H9 (cell line): ENCODE results near the gene PLXNB3. TPM values are rescaled to one million over a fixed set of nuclear protein-coding genes. Genes with fewer than 3 reads are reported as not detected.
"Not testable (repeated sequence)": the region's sequence is repeated elsewhere in the genome, so short reads cannot be mapped to it uniquely, and the experiment has no call there.

Experiments
- DNase-seq: peaks from one replicate; pipeline ENCODE4 v3.0.0-alpha.2; 2017
- H2AFZ ChIP-seq: one replicate; pipeline ENCODE4 v1.6.1; 2013; ENCODE audit warnings: mild to moderate bottlenecking, low read length, control low read depth, moderate library complexity
- H2AK5ac ChIP-seq: 2 replicates; pipeline ENCODE4 v1.6.1; 2013; ENCODE audit warnings: low read length, control low read depth, mixed read lengths; ENCODE audit not compliant: insufficient read length
- H2BK120ac ChIP-seq: one replicate; pipeline ENCODE4 v1.6.1; 2013; ENCODE audit warnings: low read depth, mild to moderate bottlenecking, low read length, control low read depth, inconsistent platforms; ENCODE audit not compliant: poor library complexity, severe bottlenecking
- H2BK12ac ChIP-seq: 2 replicates; pipeline ENCODE4 v1.6.1; 2013; ENCODE audit warnings: low read length, control low read depth, mixed read lengths, low read depth; ENCODE audit not compliant: insufficient read length
- H2BK15ac ChIP-seq: 2 replicates; pipeline ENCODE4 v1.6.1; 2013; ENCODE audit warnings: low read depth, low read length, control low read depth
- H2BK20ac ChIP-seq: one replicate; pipeline ENCODE4 v1.6.1; 2013; ENCODE audit warnings: low read depth, mild to moderate bottlenecking, low read length, control low read depth, inconsistent platforms; ENCODE audit not compliant: poor library complexity, severe bottlenecking
- H2BK5ac ChIP-seq: 2 replicates; pipeline ENCODE4 v1.6.1; 2013; ENCODE audit warnings: low read length, control low read depth, mixed read lengths; ENCODE audit not compliant: insufficient read length
- H3K14ac ChIP-seq: 2 replicates; pipeline ENCODE4 v1.6.1; 2013; ENCODE audit warnings: low read length, control low read depth; ENCODE audit not compliant: insufficient read depth
- H3K18ac ChIP-seq: 2 replicates; pipeline ENCODE4 v1.6.1; 2013; ENCODE audit warnings: low read depth, mild to moderate bottlenecking, mixed read lengths, low read length, control low read depth; ENCODE audit not compliant: insufficient read length
- H3K23ac ChIP-seq: 2 replicates; pipeline ENCODE4 v1.6.1; 2013; ENCODE audit warnings: low read length, control low read depth, mixed read lengths, low read depth; ENCODE audit not compliant: insufficient read length
- H3K23me2 ChIP-seq: 2 replicates; pipeline ENCODE4 v1.6.1; 2013; ENCODE audit warnings: low read depth, mild to moderate bottlenecking, mixed read lengths, low read length, control low read depth; ENCODE audit not compliant: insufficient read length, poor library complexity, severe bottlenecking
- H3K27ac ChIP-seq: 2 replicates; pipeline ENCODE4 v1.5.1; 2013; ENCODE audit warnings: low read length, control low read depth, mixed read lengths, low read depth; ENCODE audit not compliant: insufficient read length
- H3K27me3 ChIP-seq: 2 replicates; pipeline ENCODE4 v1.6.1; 2013; ENCODE audit warnings: low read length, control low read depth, inconsistent platforms; ENCODE audit not compliant: insufficient read depth
- H3K4ac ChIP-seq: 2 replicates; pipeline ENCODE4 v1.6.1; 2013; ENCODE audit warnings: low read depth, mild to moderate bottlenecking, control low read depth, inconsistent platforms, low read length, moderate library complexity
- H3K4me1 ChIP-seq: 2 replicates; pipeline ENCODE4 v1.6.1; 2013; ENCODE audit warnings: low read length, control low read depth, inconsistent platforms; ENCODE audit not compliant: insufficient read depth
- H3K4me2 ChIP-seq: 2 replicates; pipeline ENCODE4 v1.6.1; 2013; ENCODE audit warnings: low read length, control low read depth, mixed read lengths; ENCODE audit not compliant: insufficient read length, insufficient read depth
- H3K56ac ChIP-seq: 2 replicates; pipeline ENCODE4 v1.6.1; 2013; ENCODE audit warnings: low read depth, mild to moderate bottlenecking, mixed read lengths, low read length, control low read depth; ENCODE audit not compliant: insufficient read length
- H3K79me1 ChIP-seq: 2 replicates; pipeline ENCODE4 v1.6.1; 2013; ENCODE audit warnings: low read depth, mild to moderate bottlenecking, moderate library complexity, low read length, control low read depth, inconsistent platforms; ENCODE audit not compliant: insufficient read depth, poor library complexity, severe bottlenecking
- H3K79me2 ChIP-seq: 2 replicates; pipeline ENCODE4 v1.6.1; 2013; ENCODE audit warnings: low read length, control low read depth, inconsistent platforms; ENCODE audit not compliant: insufficient read depth
- H3K9ac ChIP-seq: 2 replicates; pipeline ENCODE4 v1.6.1; 2013; ENCODE audit warnings: low read length, control low read depth, mixed read lengths; ENCODE audit not compliant: insufficient read length; ENCODE audit errors: extremely low read depth
- H3K9me3 ChIP-seq: one replicate; pipeline ENCODE4 v1.6.1; 2013; ENCODE audit warnings: low read depth, low read length, inconsistent platforms; ENCODE audit not compliant: control insufficient read depth
- H3T11ph ChIP-seq: one replicate; pipeline ENCODE4 v1.6.1; 2013; ENCODE audit warnings: mild to moderate bottlenecking, low read length, control low read depth, inconsistent platforms
- H4K20me1 ChIP-seq: one replicate; pipeline ENCODE4 v1.6.1; 2013; ENCODE audit not compliant: control insufficient read depth, insufficient read length, insufficient read depth
- H4K5ac ChIP-seq: 2 replicates; pipeline ENCODE4 v1.6.1; 2013; ENCODE audit warnings: low read depth, mild to moderate bottlenecking, mixed read lengths, low read length, control low read depth; ENCODE audit not compliant: insufficient read length
- H4K8ac ChIP-seq: replicated peaks from 2 replicates; pipeline ENCODE4 v1.6.1; 2013; ENCODE audit warnings: low read length, control low read depth, mixed read lengths, low read depth; ENCODE audit not compliant: insufficient read length
- H4K91ac ChIP-seq: 2 replicates; pipeline ENCODE4 v1.6.1; 2013; ENCODE audit warnings: low read depth, mild to moderate bottlenecking, moderate library complexity, mixed read lengths, low read length, control low read depth; ENCODE audit not compliant: insufficient read length
- H3K27ac Mint-ChIP-seq, 3 experiments: 2 replicates in 2 of 3; 3 replicates in 1 of 3; pipeline ENCODE4 v1.8.0; 2020 to 2021; ENCODE audit warnings: mixed read lengths in 3 of 3, mild to moderate bottlenecking in 1 of 3, moderate library complexity in 1 of 3
- H3K27me3 Mint-ChIP-seq: 2 replicates; pipeline ENCODE4 v1.8.0; 2021; ENCODE audit warnings: low read depth, mild to moderate bottlenecking, moderate library complexity, mixed read lengths
- H3K36me3 Mint-ChIP-seq, 3 experiments: 2 replicates in 2 of 3; 3 replicates in 1 of 3; pipeline ENCODE4 v1.8.0; 2020 to 2021; ENCODE audit warnings: low read depth in 3 of 3, mixed read lengths in 3 of 3; ENCODE audit not compliant: insufficient read depth in 1 of 3
- H3K4me1 Mint-ChIP-seq, 2 experiments: 2 replicates each; pipeline ENCODE4 v1.8.0; 2020; ENCODE audit warnings: mixed read lengths in 2 of 2
- H3K4me3 Mint-ChIP-seq, 2 experiments: 2 replicates in 1 of 2; 3 replicates in 1 of 2; pipeline ENCODE4 v1.8.0; 2020 to 2021; ENCODE audit warnings: mild to moderate bottlenecking in 2 of 2, mixed read lengths in 2 of 2, moderate library complexity in 1 of 2
- H3K9me3 Mint-ChIP-seq, 2 experiments: 2 replicates in 1 of 2; 3 replicates in 1 of 2; pipeline ENCODE4 v1.8.0; 2020; ENCODE audit warnings: mild to moderate bottlenecking in 2 of 2, mixed read lengths in 2 of 2, moderate library complexity in 1 of 2
- CTCF ChIP-seq: fragments of 200-600 bp; sonication (generic); conservative IDR thresholded peaks from 3 replicates; pipeline ENCODE4 v1.8.0; 2021; ENCODE audit warnings: antibody characterized with exemption, mild to moderate bottlenecking
- WGBS: extraction: QIAGEN DNeasy Blood & Tissue Kit; methylation state at CpG from one replicate; pipeline ENCODE4 v1.1.7; 2013; ENCODE audit warnings: missing lambda C conversion rate, low lambda C conversion rate, mixed read lengths; ENCODE audit not compliant: insufficient read length; ENCODE audit errors: extremely low coverage; 5-methylcytosine and 5-hydroxymethylcytosine counted together
- total RNA-seq: library from RNA; stranded (reverse); gene quantifications from 2 replicates; pipeline ENCODE4 v1.2.1, GENCODE V29; 2021

PLXNB3 gene
- total RNA-seq, 1 experiment from 2014 or later = 1.9 TPM

GRCh38 chrX:153816831-153817690 is 53.0 kb downstream of the PLXNB3 start:
- Histone ChIP-seq H3K4me2 (no peak overlapping the region), H3K27me3 (no peaks in the 10 kb centered on the region), H3K9ac (no peak overlapping the region), H3K23ac (no peak overlapping the region), H4K8ac (no peak overlapping the region), H2AFZ (no peak overlapping the region), H2BK12ac (no peak overlapping the region), H3K14ac (no peak overlapping the region), H3K79me2 (peaks cover 37% of the 10 kb centered on the region; the same call in 1 of the 2 replicates), H4K91ac (no peak overlapping the region), H3K23me2 (no peaks in the 10 kb centered on the region), H2BK15ac (no peak overlapping the region), H3K4me1 (no peaks in the 10 kb centered on the region; the same call in 1 of the 2 replicates), H2BK5ac (no peak overlapping the region), H3K27ac (no peak overlapping the region), H4K5ac (no peak overlapping the region), H3K9me3 (peaks cover 11% of the 10 kb centered on the region), H2BK120ac (no peak overlapping the region), H2BK20ac (no peak overlapping the region), H4K20me1 (no peaks in the 10 kb centered on the region), H3K18ac (no peak overlapping the region), H3K4ac (no peak overlapping the region), H3K79me1 (no peaks in the 10 kb centered on the region), H3T11ph (no peak overlapping the region), H3K56ac (no peak overlapping the region), H2AK5ac (no peak overlapping the region)
- Mint-ChIP-seq H3K4me1 (peaks cover 41 to 45% of the 10 kb centered on the region in 2 experiments), H3K9me3 (peaks cover 68 to 73% of the 10 kb centered on the region in 2 experiments), H3K4me3 (no peak overlapping the region), H3K27me3 (no peaks in the 10 kb centered on the region; the same call in 1 of the 2 replicates), H3K36me3 (peaks cover 0 to 27% (median 18%) of the 10 kb centered on the region in 3 experiments; a peak in 6 of 7 replicates), H3K27ac (peak overlapping the region in 1 of 3 experiments; percentile 17; a peak in 2 of 7 replicates)
- WGBS = no CpG with 5 or more reads among the region's 25 CpGs
- no peak for DNase-seq
- no peak for TF ChIP-seq CTCF

DNA sequence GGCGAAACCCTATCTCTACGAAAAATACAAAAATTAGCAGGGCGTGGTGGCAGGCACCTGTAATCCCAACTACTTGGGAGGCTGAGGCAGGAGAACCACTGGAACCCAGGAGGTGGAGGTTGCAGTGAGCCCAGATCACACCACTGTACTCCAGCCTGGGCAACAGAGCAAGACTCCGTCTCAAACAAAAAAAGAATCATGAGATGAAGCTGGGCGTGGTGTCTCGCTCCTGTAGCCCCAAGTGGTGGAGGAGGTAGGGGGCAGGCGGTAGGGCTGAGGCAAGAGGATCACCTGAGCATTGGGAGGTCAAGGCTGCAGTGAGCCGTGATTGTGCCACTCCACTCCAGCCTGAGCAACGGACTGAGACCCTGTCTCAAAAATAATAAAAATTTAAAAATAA is 54.0 kb downstream of the PLXNB3 start:
- not testable (repeated sequence) for H3K27ac Mint-ChIP-seq, H3T11ph ChIP-seq, H2BK20ac ChIP-seq, H2BK5ac ChIP-seq, H4K8ac ChIP-seq, H3K4ac ChIP-seq, H3K14ac ChIP-seq, H2BK120ac ChIP-seq, H2AFZ ChIP-seq, H3K4me2 ChIP-seq, H3K27ac ChIP-seq, H3K4me1 ChIP-seq, H4K91ac ChIP-seq, H2BK15ac ChIP-seq, H3K27me3 ChIP-seq, H4K5ac ChIP-seq, H3K56ac ChIP-seq, H3K79me1 ChIP-seq, H3K27me3 Mint-ChIP-seq, H4K20me1 ChIP-seq, DNase-seq, H3K23me2 ChIP-seq, H2BK12ac ChIP-seq, H3K23ac ChIP-seq, H2AK5ac ChIP-seq, H3K18ac ChIP-seq, H3K9ac ChIP-seq
- Mint-ChIP-seq H3K4me3 (peak overlapping the region in 1 of 2 experiments; percentile 17; a peak in 2 of 5 replicates), H3K36me3 (peaks cover 0 to 24% (median 19%) of the 10 kb centered on the region in 3 experiments; a peak in 6 of 7 replicates), H3K9me3 (peaks cover 69 to 71% of the 10 kb centered on the region in 2 experiments), H3K4me1 (peaks cover 31 to 41% of the 10 kb centered on the region in 2 experiments)
- H3K9me3 ChIP-seq = peaks cover 11% of the 10 kb centered on the region
- no CpG with 5 or more reads among the region's 9 CpGs for WGBS
- peaks cover 34% of the 10 kb centered on the region; the same call in 1 of the 2 replicates for H3K79me2 ChIP-seq
